Heart left ventricle (tissue), 13 donors: Measurements from ENCODE around the gene CAMTA1.

Experiments
- CTCF ChIP-seq, 12 donors: fragments of 200-600 bp; sonication (generic) in 4 of 12; IDR thresholded peaks; one replicate each; pipeline versions ENCODE4 v1.5.0 to v1.8.0; 2018 to 2022; ENCODE audit warnings: antibody characterized with exemption in 12 of 12, mild to moderate bottlenecking in 5 of 12
- POLR2A ChIP-seq, 2 donors: fragments of 450-650 bp; IDR thresholded peaks; one replicate each; pipeline ENCODE4 v1.6.1; 2017; ENCODE audit warnings: antibody characterized with exemption in 2 of 2, mild to moderate bottlenecking in 2 of 2, moderate library complexity in 2 of 2
- donor health status: ischemic (EF 13 %, LVEDD 7.1; RV severe dilation, severe dysfunction).
- donor health status: DM: no; HTN: yes; CAD: no.
- donor health status: DM: no; HTN: no; CAD: no.
- donor health status: ischemic (EF 25% LVEDD 6.9; RV normal size, moderate dysfunction).
- donor health status: ischemic (EF 25% LVEDD 5.7; RV mildly dilated, moderate dysfunction).
- donor health status: ischemic (EF 35%, LVEDD 5.7; RV mildly dilated, moderate dysfunction).
- donor health status: nonischemic (EF 11% LVEDD 7.7; RV severe dilation, severe dysfunction).
- donor health status: DM: yes; HTN: yes; CAD: no.
- donor health status: PGD.
- donor health status: ischemic (EF 29% LVEDD 5.4; RV normal size, mild dysfunction).
- donor health status: nonischemic (EF 23%, LVEDD 6.1; RV moderate dilation, normal function).

DNA sequence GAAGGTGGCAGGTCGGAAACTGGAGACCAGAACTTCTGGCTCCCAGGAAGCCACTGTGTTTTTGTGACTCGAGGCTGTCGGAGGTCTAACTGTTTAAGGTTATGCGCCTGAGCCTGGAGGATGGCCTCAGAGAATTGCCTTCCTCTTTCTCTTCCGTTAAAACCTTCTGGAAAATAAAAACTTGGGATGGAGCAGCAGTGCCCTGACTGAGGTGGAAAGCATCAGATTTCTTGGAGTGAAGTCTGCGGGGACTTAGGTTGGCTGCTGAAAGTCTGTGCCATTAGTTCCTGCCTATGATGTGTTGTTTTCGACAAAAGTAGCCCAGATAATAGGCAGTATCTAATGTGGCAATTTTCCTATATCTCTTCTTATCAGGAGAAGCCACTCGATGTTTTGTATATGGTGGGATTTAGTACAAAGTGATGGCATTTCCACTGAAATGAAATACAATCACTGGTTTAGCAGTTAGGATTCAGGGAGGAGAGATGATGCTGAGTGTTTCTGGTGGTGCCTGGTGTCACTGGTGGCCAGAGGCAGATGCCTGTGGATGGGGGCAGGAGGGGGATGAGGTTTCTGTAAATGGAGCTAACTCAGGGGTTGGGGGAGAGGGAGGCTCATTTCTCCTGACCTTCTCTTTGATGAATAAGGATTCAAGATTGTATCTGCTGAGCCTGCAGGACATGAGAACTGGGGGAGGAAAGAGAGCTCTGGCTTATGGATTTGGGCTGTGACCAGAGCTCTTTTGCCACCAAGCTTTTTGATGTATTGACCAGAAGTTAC lies 150.8 kb downstream of the CAMTA1 start:
- TF ChIP-seq CTCF (IDR thresholded peaks at IDR 0.05) = no peak
- TF ChIP-seq POLR2A (IDR thresholded peaks at IDR 0.05) = no peak
